GM21723 (cell line): ENCODE results near the gene PRSS12.
A peak's percentile ranks its signal among the peaks of the same experiment; 100 is the strongest.

Source experiments
- ATAC-seq: cut with Tn5 transposase; IDR thresholded peaks from one replicate; pipeline ENCODE4 v1.9.1; 2021; ENCODE audit warnings: mild to moderate bottlenecking, moderate library complexity; ENCODE audit not compliant: unreplicated experiment

Gene PRSS12

DNA sequence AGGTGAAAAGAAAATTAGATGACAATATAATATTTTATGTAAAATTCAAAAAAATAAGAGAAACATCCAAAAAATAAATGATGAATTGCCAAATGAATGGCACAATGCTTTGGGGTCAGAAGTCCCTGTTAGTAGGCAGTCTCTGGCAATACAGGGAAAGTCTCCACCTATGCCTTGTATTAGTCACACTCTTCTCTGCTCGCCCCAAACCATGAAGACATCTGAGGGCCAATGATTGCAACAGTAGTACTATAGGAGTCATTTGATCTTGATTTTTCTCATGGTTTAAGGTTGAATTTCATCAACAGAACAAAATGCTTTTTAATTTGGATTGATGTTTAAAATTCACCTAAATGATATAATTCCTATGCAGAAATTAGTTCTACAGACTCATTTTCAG is 3.9 kb upstream of the PRSS12 start:
- no peak for ATAC-seq

DNA sequence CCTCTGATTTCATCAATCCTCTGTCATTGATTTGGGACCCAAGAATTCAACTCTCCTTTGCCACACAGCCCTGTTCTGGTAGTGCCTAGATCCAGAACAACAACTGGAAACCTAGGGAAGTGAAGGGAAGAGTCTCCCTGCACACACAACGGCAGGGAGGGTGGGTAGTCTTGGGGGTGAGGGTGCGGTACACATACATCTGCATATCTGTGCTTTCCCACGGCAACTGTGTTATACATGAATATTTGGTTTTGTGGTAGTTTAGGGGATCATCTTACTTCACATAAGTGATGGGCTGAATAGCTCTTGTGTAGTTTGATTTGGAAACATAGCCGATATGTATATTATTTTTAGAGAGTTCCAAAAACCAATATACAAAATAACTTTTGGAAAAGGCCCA is 3.3 kb upstream of the PRSS12 start:
- no peak for ATAC-seq

DNA sequence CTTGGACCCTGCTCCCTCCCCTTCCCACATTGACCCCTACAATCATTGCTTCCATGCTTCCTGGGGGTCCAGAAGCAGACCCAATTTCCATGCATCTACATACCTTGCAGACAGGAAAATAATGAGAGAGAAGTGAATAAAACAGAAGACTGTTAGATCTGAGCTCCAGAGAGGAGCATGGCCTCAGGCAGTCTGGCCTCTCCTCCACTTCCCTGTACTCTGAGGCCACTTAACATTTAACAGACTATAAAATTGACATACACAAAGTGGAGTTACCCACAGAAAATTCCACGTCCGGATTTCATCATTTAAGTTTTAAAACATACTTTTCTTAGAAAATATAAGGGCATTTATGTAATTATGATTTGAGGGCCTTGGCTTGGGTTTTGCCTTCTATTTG is 2.1 kb upstream of the PRSS12 start:
- no peak for ATAC-seq

DNA sequence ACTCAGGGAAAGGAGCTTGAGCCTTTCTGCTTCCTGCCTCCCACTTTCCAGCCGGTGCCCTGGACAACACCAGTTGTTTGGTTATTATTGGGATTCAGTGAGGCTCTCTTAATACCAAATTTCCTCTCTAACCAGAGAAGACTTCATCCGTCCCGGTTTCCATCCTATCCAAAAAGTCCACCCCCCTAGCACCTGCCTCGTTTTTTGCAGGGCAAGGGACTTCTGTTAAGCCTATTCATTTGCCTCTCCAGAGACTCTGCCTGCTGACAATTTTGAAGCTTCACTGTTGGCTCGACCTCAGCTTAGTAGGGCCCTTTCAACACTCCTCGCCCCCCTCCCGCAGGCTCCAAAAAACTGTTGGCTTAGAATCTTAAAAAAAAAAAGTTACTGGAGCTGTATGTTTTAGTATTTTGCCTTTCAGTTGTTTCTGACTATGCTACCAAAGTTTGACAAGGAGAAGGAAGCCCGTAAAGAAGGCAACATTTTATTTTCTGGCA is 779 bp upstream of the PRSS12 start:
- no peak for ATAC-seq

DNA sequence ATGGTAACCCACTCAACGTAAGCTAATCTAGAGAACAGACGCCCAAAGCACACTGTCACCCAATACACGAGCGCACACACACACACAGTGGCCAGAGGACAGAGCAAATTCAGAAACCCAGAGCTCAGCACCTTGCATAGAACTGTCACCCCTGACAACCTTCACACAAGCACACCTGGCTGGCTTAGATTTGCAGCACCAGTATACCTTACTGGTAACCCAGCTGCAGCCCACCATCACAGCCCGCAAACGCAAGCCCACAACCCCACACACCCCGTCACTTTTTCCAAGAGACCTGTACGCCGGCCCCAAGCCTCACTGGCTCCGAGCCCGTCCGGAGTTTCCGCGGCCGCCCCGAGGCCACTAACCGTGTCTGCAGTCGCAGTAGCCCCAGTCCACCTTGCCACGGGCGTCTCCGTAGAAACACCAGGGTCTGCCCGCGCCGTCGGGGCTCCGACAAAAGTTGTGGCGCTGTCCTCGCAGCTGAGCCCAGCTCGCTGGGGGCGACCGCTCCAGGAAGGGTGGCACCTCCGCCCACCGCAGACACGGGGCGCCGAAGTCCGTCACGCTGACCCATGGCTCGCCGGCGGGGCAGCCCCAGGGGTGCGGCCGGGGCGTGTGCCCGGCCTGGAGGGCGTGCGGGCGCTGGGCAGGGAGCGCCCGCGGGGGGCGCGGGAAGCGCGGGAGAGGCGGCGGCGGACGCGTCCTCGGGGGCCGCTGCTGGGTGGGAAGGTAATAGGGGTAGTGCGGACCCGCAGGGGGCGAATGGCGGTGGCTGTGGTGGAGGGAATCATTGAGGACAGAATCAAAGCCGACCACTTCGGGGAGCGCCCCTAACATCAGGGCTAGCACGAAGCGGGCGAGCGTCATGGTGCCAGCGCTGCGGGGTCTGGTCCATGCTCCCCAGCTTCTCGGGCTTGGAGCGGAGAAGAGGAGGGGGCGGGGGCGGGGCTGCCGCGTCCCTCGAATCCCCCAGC is 664 bp downstream of the PRSS12 start:
- ATAC-seq: peak; percentile 24

DNA sequence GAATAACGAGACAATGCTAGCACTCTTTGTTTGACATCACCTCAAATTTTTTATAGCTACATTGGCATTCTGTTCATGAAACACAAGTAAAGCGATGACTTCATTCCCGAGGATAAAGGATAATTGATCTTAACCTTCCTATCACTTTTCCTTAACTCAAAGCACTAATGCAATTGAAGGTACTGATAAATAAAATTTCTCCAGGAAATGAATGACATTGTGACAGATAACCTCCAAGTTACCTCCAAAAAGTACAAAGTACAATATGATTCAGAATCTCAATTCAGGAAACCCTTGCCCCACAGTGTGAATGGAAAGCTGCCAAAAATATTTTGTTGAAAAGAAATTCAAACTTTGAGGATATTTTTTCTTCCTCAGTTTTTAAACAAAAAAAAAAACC is 1.8 kb downstream of the PRSS12 start:
- no peak for ATAC-seq

DNA sequence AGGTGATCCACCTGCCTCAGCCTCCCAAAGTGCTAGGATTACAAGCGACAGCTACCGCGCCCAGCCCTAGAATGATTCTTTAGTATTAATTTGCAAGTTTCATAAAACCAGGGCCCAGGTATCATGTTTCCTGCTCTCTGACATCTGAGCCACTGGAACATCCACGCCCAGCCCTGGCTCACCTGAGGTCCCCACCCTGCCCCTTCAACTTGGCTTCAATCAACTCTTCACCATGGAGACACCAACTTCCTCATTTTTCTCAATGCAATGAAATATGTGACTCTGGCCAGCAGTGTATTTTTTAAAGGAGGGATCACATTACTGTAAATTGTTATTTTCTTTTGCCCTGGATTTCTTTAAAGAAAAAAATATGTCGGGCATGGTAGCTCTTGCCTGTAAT is 3.9 kb downstream of the PRSS12 start:
- no peak for ATAC-seq

DNA sequence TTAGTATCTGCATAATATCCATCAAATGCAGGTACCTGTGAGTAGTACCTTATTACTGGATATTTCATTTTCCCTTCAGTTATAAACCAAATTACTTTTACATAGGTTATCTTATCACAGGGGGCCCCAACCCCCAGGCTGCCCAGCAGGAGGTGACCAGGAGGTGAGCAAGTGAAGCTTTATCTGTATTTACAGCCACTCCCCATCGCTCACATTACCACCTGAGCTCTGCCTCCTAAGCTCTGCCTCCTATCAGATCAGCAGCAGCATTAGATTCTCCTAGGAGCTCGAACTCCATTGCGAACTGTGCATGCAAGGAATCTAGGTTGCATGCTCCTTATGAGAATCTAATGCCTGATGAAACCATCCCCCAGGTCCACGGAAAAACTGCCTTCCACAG is 6.3 kb downstream of the PRSS12 start:
- no peak for ATAC-seq

DNA sequence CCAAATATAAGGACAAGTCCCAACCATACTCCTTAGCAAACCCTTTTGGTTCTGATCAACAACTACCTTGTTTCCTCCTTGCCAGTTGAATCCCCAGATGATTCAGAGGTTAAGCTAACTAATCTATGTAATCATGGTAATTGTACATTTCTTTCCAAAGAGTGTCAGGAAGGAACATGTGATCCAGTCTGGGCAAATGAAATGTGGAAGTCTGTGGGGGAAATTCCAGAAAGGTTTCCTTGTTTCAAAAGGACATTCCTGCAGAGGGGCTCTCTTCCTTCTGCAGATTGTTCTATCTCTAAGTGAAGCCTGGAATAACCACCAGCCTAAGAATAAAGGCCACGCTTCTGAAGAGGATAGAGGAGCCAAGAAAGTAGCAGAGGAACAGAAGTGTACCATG is 7.0 kb downstream of the PRSS12 start:
- no peak for ATAC-seq

DNA sequence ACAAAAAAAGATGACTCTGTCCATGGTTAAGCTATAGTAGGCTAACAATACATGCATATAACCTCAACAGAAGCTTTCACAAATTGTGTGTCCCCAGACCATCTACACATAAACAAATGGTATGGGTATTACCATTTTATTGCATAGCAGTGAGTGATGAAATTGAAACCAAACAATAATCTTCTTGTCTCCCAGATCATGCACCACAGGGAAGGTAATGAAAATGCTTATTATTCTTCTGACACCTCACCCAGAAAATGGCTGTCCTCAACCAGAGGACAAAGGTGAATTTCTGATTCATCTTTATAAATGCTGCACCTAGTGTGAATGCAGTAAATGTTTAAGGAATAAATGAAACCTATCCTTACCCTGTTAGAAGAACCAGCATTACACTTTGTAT is 8.0 kb downstream of the PRSS12 start:
- no peak for ATAC-seq

DNA sequence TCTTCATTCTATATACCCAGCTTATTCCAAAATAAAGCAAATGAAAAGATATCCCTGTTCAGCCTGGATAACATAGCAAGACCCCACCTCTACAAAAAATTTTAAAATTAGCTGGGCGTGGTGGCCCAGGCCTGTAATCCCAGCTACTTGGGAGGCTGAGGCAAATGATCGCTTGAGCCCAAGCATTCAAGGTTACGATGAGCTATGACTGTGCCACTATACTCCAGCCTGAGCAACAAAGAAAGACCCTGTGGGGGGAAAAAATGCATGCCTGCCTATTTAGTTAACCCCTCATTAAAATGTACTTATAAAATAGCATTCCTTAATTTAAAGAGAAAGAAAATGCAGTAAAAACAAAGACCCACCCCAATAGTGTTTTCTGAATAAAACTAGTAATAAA is 9.3 kb downstream of the PRSS12 start:
- no peak for ATAC-seq

DNA sequence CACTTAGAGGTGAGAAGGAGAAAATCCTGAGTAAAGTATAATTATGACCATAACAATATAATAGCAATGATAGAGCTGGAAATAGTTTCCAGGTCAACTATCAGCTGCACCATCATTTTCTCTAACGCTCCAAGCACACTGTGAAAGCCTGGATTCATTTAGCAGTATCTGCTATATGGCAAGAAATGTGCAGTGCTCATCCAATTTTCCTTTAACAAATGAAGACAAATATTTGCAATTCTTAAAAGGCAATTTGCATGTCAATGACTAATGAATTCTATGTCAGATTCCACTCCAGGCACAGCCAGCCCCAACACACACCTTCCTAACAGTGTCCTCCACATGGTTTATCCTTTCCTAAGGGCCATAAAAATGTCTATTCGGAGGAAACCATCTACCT is 12.7 kb downstream of the PRSS12 start:
- no peak for ATAC-seq

DNA sequence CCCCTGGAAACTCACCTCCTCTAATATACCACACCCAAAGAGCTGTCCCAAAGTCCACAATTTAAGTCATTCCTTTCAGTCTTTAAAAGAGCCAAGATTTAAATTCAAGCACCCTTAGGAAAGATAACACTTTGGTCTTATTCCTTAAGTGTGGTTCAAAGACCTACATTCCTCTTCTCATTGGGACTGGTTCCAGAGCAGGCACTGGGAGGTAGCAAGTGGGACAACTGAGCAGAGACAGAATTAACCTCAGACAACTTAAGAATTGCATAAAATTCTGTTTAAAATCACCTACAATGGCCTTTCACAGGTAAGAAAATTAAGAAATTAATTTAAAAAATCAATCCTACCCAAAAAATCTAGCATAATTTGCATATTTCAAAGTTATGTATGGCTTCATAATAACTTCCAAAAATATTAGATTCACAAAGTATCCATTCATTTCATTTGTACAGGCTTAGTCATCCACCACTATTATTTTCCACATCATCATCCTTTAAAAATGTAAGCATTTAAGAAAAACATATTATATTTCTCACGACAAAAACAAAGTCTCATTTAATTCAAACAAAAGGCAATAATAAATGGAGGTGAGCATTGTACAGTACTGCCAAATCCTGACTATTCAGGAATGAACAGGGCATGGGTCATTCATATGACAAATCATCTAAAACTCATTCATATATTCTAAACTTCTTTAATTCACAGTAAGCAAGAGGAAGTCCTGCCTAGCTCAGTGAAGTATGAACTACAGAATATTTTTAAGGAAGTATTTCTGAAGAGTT is 13.6 kb downstream of the PRSS12 start:
- no peak for ATAC-seq

DNA sequence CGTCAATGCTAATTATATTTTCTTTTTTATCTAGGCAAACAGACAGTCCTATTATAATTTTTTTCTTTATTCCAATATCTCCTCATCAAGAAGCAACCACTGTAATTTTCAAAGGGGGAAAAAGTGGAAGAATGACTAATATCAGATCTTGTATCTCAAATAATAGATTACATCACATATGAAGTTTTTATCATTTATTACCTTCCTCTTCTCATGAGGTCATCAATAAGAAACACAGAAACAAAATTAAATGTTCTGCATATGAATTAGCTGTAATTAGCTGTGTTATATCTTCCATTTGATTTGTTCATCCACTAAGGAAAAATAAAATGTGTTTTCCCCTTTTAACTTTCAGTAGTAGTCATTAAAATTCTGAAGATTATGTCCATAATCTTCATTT is 14.3 kb downstream of the PRSS12 start:
- ATAC-seq: no peak

DNA sequence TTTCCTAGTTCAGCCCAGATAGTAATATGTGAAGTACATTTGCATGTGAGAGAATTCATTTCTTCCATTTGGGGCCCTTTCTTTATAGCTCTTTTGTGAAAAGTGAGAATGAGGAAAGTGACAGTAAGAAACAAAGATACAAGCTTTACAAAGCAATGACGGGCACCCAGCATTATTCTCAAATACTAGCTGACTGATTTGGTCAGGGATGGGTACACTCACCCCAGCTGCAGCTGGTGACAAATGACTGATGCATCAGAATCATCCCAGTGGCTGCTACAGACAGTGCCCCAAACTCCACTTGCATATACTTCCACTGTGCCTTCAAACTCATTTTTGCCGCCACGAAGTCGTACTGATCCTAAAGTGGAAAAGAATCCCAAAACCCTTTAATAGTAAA is 14.8 kb downstream of the PRSS12 start:
- no peak for ATAC-seq

DNA sequence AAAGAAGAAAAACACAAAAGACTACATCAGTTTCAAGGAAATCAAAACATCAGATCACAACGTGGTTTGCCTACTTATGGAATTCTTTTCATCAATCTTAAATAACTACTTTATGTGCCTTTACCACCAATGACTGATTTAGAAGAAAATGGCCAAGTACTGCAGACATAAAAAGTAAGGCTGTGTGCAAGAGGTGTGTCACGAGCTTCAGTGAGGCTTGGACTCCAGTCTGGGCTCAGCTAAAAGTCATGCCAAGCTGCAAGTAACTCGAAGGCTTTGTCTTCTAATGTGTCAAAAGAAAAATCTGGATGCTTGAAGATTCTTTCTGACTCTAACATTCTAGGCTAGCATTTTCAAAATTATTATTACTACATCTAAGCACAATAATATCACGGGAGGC is 17.0 kb downstream of the PRSS12 start:
- ATAC-seq: no peak

DNA sequence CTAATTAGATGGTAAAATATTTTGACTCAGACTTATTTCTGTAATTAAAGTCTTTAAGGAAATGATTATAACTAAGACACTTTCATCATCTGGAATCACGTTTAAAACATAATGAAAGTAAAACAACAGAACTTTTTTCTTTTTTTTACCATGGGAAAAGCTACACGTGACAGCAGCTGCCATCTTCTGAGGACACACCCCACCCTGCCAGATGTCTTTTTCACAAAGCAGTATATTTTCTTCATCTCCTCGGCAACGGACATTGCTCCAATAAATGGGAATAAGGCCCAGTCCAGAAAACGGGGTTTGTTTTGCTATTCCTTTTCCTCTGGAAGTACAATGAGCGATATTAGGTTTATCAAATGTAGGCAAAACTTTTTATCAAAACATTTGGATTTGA is 17.5 kb downstream of the PRSS12 start:
- ATAC-seq: no peak

DNA sequence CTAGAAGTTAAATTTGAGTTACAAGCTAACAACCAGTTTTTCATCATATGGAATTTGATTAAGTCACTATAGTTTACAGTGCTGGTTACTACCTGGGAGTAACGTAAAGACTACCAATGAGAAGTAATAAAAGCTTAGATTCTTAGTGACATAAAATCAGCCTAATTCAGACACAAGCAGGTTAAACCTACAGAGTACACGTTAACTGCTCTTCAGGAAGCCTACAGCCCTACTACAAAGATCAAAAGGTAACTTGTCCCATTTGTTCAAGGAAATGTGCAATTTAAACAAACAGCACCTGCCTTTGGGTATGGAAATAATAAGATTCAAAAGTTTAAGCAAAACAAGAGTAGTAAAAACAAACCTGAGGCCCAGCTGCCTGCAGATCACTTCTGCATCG is 21.5 kb downstream of the PRSS12 start:
- ATAC-seq: no peak

DNA sequence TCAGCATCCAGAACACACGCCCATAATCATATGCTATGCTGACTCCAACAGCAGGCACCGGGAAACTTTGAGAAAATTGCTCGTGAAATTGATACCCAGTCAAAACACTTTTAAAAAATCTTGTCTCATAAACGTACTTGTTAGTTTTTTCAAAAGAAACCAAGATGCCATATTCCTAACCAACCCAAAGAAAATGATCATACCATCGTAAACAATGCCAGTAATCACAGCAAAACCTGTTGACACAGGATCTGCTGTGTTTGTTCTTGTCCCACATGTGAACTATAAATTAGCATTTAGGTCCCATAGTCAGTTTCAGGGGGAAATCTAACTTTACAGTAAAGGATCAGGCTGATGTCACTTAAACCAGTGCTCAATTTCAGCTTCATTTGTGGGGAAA is 23.0 kb downstream of the PRSS12 start:
- no peak for ATAC-seq

DNA sequence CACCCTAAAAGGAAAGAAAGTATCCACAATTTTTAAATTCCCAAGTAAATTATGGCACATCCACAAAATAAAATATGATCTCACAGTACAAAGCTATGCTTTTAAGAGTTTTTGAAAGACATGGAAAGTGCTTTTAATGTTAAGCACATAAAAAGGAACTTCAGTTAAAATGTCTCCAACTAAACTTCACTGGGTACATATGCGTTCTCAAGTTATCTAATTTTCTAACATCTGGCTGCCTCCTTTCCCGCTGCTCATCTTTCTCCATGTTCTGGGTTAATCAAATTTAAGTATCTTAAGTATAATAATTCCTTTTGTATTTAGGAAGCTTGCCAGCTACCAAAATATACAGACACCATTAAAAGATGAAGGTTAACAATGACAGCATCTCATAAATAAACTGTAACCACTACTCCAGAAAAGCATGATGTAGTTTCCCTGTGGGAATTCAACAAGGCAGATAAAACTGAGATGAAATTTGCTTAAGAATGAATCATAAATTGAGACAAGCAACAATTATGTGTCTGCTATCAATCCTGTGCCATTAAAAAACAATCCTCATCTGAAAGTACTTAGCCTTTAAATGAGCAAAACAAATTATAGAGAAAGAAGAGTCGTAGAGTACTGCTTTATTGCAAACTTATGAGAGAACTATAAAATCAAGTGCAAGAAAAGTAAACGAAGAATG is 25.1 kb downstream of the PRSS12 start:
- ATAC-seq: no peak

DNA sequence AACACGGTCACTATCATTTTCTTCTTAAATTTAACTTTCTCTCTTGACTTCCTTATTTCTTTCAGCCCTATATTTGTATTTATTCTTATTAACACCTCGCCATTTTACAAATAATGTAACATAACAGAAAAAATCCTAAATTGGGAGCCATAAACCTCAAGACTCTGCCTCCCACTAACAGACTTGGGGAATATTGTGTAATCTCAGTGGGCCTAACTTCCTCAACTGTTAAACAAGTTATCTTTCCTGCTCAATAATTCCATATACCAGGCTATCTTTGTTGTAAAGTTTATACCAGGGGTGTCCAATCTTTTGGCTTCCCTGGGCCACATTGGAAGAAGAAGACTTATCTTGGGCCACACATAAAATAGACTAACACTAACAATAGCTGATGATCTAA is 26.2 kb downstream of the PRSS12 start:
- no peak for ATAC-seq
